ENCODE results near the gene ACAA1. TPM values are rescaled to one million over a fixed set of nuclear protein-coding genes. Genes with fewer than 3 reads are reported as not detected.
"Not testable (repeated sequence)": the region's sequence is repeated elsewhere in the genome, so short reads cannot be mapped to it uniquely, and the experiment has no call there.

ACAA1 gene
- total RNA-seq, result 22.7 and 55.0 TPM in 2 replicates

GRCh38 chr3:38136777-38137614, at the start of gene ACAA1:
Gene ACAA1, minus strand, starts transcription at chr3:38137127. Its CDS starts 92 bp downstream, at chr3:38137035.
- peak; percentile 98 for DNase-seq (ENCODE audit: low read depth)

- DNase-seq (ENCODE audit: low read depth), result no peak
Observed at GRCh38 chr3:38177181-38177580, 40.3 kb upstream of the ACAA1 start.

GRCh38 chr3:38173834-38174418, 37.0 kb upstream of the ACAA1 start:
- no peak for DNase-seq (ENCODE audit: low read depth)

- no peak for DNase-seq (ENCODE audit: low read depth)
Observed at GRCh38 chr3:38171622-38172021, 34.7 kb upstream of the ACAA1 start.

GRCh38 chr3:38170722-38171121, 33.8 kb upstream of the ACAA1 start:
- no peak for DNase-seq (ENCODE audit: low read depth)

- DNase-seq (ENCODE audit: low read depth), result peak; percentile 6
Observed at GRCh38 chr3:38169027-38169317, 32.0 kb upstream of the ACAA1 start.

- peak; percentile 44 for DNase-seq (ENCODE audit: low read depth)
Observed at GRCh38 chr3:38168151-38169026, 31.5 kb upstream of the ACAA1 start.

GRCh38 chr3:38167591-38167990, 30.7 kb upstream of the ACAA1 start:
- no peak for DNase-seq (ENCODE audit: low read depth)

- peak; percentile 15 for DNase-seq (ENCODE audit: low read depth)
Observed at GRCh38 chr3:38165722-38166387, 28.9 kb upstream of the ACAA1 start.

- peak; percentile 100 for DNase-seq (ENCODE audit: low read depth)
Observed at GRCh38 chr3:38164952-38165721, 28.2 kb upstream of the ACAA1 start, which contains the start of gene OXSR1. Gene OXSR1, plus strand, starts transcription at chr3:38165537. Its CDS starts 340 bp downstream, at chr3:38165877.

GRCh38 chr3:38164643-38164951, 27.7 kb upstream of the ACAA1 start:
- no peak for DNase-seq (ENCODE audit: low read depth)

GRCh38 chr3:38163841-38164642, 27.1 kb upstream of the ACAA1 start:
- DNase-seq (ENCODE audit: low read depth), result peak; percentile 29

- DNase-seq (ENCODE audit: low read depth), result no peak
Observed at GRCh38 chr3:38163117-38163840, 26.4 kb upstream of the ACAA1 start.

- not testable (repeated sequence) for DNase-seq (ENCODE audit: low read depth)
Observed at GRCh38 chr3:38160704-38161103, 23.8 kb upstream of the ACAA1 start.

GRCh38 chr3:38158472-38158871, 21.5 kb upstream of the ACAA1 start:
- DNase-seq (ENCODE audit: low read depth), result no peak

GRCh38 chr3:38157595-38157994, 20.7 kb upstream of the ACAA1 start:
- DNase-seq (ENCODE audit: low read depth), result peak; percentile 45

GRCh38 chr3:38157117-38157516, 20.2 kb upstream of the ACAA1 start:
- no peak for DNase-seq (ENCODE audit: low read depth)

GRCh38 chr3:38155825-38156224, 18.9 kb upstream of the ACAA1 start:
- no peak for DNase-seq (ENCODE audit: low read depth)

- DNase-seq (ENCODE audit: low read depth), result peak; percentile 41
Observed at GRCh38 chr3:38154625-38155255, 17.8 kb upstream of the ACAA1 start.

Data from renal cortical epithelial cell (primary cell).